Measurements from ENCODE around the gene PIGO.
A peak's percentile ranks its signal among the peaks of the same experiment; 100 is the strongest.

The PIGO gene

GRCh38 chr9:35096035-35096849 is at the start of gene PIGO:
PIGO (minus strand) TSS chr9:35096591; CDS start chr9:35095565, 1,026 bp downstream.
- DNase-seq (ENCODE audit: low read depth in 2 of 2), result peak; percentile 84 to 86

- no peak for DNase-seq (ENCODE audit: low read depth in 2 of 2)
Observed at GRCh38 chr9:35142037-35142436, 45.6 kb upstream of the PIGO start.

DNA sequence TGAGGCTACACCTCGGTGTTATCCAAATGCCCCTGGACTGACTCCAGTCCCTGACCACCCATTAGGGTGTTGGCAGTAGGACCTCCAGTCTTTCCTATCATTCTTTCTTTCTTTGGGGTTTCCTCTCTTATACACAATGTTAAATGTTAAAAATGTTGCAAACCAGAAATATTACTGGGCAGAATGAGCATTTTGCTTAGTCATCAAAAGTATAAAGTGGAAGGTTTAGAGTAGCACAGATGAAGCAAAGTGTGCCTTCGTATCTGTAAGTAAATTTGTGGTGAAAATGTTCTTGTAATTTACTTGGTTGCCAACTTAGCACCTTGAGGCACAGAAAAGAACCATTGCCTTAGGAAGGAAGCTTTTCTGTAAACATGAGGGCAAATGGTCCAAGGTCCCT is 43.7 kb upstream of the PIGO start:
- DNase-seq (ENCODE audit: low read depth in 2 of 2), result no peak

DNA sequence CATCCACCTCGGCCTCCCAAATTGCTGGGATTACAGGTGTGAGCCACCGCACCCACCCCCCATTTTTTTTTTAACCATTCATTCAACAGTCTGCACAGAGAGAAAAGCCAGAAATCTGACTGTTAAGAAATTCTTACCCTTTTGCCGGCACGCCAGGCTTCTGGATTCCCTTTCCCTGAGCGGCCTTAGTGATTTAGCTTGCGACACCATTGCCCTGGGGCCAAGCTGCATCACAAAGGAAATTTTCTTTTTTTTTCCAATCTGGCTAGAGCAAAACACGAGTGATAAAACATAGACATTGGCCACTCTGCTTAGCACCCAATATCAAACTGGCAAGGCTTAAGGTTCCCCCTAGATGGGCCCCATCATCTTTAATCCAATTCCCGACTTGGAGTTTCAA is 40.5 kb upstream of the PIGO start:
- DNase-seq (ENCODE audit: low read depth in 2 of 2), result no peak

- no peak for DNase-seq (ENCODE audit: low read depth in 2 of 2)
Observed at GRCh38 chr9:35135988-35136387, 39.6 kb upstream of the PIGO start.

- no peak for DNase-seq (ENCODE audit: low read depth in 2 of 2)
Observed at GRCh38 chr9:35134920-35135319, 38.5 kb upstream of the PIGO start.

GRCh38 chr9:35116898-35117551 is 20.6 kb upstream of the PIGO start:
- DNase-seq (ENCODE audit: low read depth in 2 of 2), result peak; percentile 72

GRCh38 chr9:35116539-35116897 is 20.1 kb upstream of the PIGO start:
- DNase-seq (ENCODE audit: low read depth in 2 of 2), result no peak

DNA sequence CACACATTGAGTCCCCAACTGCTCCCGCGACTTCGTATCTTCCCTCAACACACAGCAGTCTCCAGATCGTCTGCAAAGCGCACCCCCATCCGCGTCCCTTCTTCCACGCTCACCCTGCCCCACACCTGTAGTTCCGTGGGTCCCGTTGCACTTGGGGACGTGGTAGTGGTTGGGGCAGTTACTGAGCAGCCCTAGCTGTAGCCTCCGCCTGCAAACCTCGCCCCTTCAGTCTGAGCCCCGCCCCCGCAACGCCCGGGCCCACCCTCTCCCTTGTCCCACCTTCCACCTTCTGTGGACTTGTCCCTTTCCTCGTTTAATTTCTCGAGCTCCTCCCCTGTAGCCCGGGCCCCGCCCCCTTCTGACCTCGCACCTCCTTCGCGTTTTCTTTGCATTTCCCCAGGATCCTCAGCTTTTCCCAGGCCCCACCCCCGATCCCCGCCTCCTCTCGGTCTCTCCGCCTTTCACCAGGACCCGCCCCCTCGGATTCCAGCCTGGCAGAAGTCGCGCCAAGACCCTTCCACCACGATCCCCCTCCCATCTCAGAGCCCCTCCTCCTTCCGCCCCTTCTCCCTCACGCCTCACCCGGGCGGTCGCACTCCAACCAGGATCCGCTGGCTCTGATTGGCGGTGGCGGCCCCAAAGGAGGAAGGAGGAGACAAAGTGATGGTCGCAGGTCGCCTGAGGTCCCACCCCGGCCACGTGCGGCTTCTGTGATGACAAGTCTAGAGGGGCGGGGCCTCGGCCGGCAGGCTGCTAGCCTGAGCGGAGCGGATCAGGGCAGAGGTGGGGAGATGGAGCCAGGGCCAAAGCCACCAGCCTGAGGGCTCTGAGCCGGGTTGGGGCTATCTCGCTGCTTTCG is 19.5 kb upstream of the PIGO start, which contains the start of gene ATOSB:
ATOSB (minus strand) TSS at position 183 of the 859 bp plus-strand sequence. CDS start 7,588 bp downstream, outside the sequence.
- DNase-seq (ENCODE audit: low read depth in 2 of 2), result peak; percentile 90 to 93

DNA sequence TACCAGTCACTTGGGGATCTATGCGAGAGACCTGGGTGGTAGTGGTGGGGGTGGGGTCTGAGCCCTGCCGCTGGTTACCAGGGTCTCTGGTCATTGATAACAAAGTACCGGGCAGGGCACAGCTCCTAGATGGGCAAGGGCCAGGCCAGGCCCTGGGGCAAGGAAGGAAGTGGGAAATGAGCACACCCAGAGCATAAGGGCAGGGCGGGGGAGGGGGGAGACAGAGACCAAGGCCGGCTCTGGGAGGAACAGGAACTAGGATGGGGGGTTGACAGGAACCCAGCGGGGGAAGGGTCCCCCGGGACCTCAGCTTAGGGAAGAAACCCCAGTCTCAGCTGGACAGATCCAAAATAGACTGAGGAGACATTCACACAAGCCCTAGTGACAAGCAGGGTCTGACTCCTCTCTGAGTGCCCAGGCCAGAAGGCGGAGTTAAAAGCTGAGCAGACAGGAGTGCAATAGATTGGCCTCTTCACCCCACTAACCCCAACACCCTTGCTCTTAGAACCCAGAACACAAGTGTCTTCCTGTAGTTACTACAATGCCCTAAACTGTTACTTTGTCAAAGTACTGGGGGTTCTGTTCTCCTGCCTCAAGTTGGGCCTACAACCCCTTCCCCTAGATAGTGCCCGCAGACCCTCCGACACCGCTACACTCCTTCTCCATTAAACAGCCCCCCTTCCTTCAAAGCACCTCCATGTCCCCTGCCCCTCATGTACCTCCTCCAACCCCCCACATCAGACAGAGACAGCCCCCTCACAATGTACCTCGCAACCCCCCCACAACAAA is 18.6 kb upstream of the PIGO start:
- DNase-seq (ENCODE audit: low read depth in 2 of 2), result no peak

DNA sequence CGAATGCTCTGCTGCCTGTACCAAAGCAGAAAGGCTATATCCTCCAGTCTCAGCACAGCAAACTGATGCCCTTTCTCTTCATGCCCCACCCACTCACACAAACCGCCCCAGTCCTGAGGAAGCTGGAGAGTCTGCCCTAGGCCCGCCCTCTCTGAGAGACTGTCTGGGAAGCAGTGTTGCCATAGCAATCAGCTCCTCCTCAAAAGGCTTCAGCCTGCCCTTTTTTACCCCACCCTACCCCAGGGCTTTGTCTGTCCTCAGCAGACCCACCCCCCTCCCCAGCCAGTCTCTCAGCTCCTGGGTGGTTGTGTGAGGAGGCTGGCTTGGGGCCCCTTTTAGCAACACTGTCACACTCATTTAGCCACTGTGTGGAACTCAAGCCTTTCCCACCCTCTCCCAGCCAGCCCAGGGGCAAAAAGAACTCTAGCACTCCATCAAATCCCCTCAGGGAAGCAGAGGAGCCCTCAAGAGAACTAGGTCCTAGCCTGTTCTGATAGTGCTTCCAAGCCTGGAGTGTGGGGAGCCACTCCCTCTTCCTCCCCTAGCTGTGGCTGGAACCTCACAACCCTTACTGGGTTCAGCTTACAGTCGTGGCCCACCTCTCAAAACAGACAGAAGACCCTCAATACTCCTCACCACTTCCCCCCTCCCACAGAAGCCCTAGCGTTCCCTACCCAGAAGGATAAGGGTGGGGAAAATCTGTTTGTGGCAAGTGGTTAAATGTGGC is 17.9 kb upstream of the PIGO start:
- peak; percentile 58 to 62 for DNase-seq (ENCODE audit: low read depth in 2 of 2)

DNA sequence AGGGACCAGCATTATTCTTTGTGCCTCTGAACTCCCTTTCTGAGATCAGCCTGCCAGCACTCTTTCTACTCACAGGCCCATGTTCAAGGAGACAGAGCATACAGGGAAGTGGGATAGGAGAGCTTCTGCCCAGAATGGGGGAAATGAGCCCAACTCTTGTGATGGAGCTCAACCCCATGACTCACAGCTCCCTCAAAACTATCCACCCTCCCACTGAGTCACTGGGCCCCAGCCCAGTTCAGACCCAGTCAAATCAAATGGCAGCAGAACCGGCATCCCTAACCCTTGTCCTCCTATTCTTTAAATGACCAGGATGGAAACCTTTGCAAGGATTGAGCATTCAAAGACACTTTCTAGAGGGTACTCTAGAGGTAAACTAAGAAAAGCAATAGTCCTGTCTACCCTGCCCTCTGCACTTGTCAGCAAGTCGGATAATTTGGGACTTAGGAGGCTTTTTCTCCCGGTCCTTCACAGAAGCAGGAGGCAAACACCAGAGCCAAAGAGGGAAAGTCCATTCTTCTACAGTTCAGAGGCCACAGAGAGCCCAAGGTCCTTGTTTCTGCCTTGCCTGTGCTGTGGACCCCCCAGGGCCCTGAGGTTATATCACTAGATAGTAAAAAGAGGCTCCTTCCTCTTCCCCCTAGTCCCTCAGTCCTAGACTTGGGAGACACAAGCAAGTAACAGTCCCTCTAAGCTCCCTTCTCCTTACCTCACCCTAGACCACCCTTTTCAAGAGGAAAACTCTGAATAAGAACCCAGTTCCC is 16.0 kb upstream of the PIGO start:
- DNase-seq (ENCODE audit: low read depth in 2 of 2), result no peak

GRCh38 chr9:35111001-35111933 is 14.9 kb upstream of the PIGO start:
- peak; percentile 92 to 95 for DNase-seq (ENCODE audit: low read depth in 2 of 2)

DNA sequence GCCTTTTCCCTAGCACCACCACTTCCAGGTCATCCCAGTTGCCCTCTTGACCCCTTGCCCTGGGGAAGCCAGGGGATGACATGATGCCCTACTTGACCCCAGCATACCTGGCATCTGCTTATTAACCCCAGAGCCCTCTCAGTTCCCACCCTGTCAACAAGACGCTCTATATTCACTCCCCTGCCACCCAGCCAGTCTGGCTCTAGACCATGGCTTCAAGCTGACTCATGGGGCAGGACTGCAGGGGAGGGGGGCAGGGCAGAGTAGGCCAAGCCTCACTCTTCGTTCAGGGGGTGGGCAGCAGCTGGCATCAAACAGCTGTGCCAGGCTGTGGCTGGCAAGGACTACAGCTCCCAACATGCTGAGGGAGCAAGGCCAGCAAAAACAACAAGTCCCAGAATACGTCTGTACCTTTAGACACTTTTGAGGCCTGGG is 14.0 kb upstream of the PIGO start:
- no peak for DNase-seq (ENCODE audit: low read depth in 2 of 2)

DNA sequence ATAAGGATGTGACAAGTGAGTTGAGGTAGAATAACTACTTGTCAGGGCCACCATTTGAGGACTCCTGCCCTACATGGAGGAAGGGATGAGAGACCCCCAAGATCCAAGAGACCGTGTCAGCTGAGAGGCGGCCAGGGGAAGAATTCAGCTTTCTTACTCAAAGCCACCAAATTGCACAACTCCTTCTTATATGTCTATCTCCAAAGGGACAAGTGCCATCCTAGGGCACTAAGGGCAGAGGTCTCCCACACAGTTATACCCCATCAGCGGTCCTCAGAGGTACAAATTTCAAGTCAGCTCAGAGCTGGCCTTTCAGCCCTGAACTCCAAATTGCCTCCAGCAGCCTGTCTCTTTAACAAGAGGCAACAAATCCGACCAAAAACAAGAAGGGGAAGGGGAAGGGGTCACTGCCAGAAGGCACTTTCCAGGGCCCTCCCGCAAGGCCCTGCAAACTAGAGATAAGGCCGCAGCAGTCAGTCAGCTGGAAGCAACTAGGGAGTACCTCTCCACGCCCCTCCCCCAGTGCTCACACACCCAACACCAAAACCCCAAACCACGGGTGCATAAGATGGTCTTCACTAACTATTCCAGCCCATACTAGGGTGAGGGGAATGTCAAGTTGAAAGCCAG is 12.7 kb upstream of the PIGO start:
- DNase-seq (ENCODE audit: low read depth in 2 of 2), result no peak

- DNase-seq (ENCODE audit: low read depth in 2 of 2), result no peak
Observed at GRCh38 chr9:35108461-35108860, 12.1 kb upstream of the PIGO start.

GRCh38 chr9:35107297-35108290 is 11.2 kb upstream of the PIGO start:
- DNase-seq (ENCODE audit: low read depth in 2 of 2), result no peak

Measured in stimulated activated CD8-positive, alpha-beta memory T cell treated with anti-CD3 and anti-CD28 coated beads, Interleukin-15, amount 100 ng/mL, for 48 hours (primary cell).